H1 (cell line): ENCODE data around the gene SYT17. TPM values are rescaled to one million over a fixed set of nuclear protein-coding genes. Genes with fewer than 3 reads are reported as not detected.

Experiments
- ASH2L ChIP-seq: fragments of 200-600, 300-600 bp; sonication (generic); IDR thresholded peaks from one replicate; pipeline ENCODE4 v1.7.1; 2017; ENCODE audit warnings: low read length
- CBX5 ChIP-seq: fragments of 300-800, 300-1000 bp; sonication (generic); IDR thresholded peaks from 2 replicates; pipeline ENCODE4 v1.7.1; 2016; ENCODE audit warnings: antibody characterized with exemption, low read length, low read depth
- CBX8 ChIP-seq: fragments of 300-800, 300-1000 bp; sonication (generic); IDR thresholded peaks from 2 replicates; pipeline ENCODE4 v1.7.1; 2016; ENCODE audit warnings: low read depth, low read length, borderline replicate concordance
- CHD2 ChIP-seq: IDR thresholded peaks from 2 replicates; pipeline ENCODE4 v1.6.1; 2012; ENCODE audit warnings: low read length, improper control_type of control experiment
- CHD7 ChIP-seq: fragments of 300-600 bp; sonication (generic); IDR thresholded peaks from 2 replicates; pipeline ENCODE4 v1.7.1; 2012; ENCODE audit warnings: low read length, moderate library complexity, mild to moderate bottlenecking, inconsistent platforms; ENCODE audit not compliant: insufficient replicate concordance
- CREB1 ChIP-seq: IDR thresholded peaks from 2 replicates; pipeline ENCODE4 v1.6.1; 2012; ENCODE audit warnings: inconsistent platforms
- NRF1 ChIP-seq: IDR thresholded peaks from 2 replicates; pipeline ENCODE4 v1.6.1; 2011; ENCODE audit warnings: mild to moderate bottlenecking, low read depth, low read length, improper control_type of control experiment
- SIN3A ChIP-seq, 2 experiments: IDR thresholded peaks in 1 of 2; conservative IDR thresholded peaks in 1 of 2; 2 replicates each; pipeline ENCODE4 v1.6.1; 2011 to 2012; ENCODE audit warnings: low read length in 2 of 2, improper control_type of control experiment in 1 of 2, low read depth in 1 of 2, mild to moderate bottlenecking in 1 of 2
- SP4 ChIP-seq: IDR thresholded peaks from 2 replicates; pipeline ENCODE4 v1.6.1; 2012; ENCODE audit warnings: low read length, inconsistent platforms
- SRF ChIP-seq: IDR thresholded peaks from 2 replicates; pipeline ENCODE4 v1.6.1; 2011; ENCODE audit warnings: mild to moderate bottlenecking, low read depth, low read length, moderate library complexity
- TAF1 ChIP-seq: IDR thresholded peaks from 2 replicates; pipeline ENCODE4 v1.6.1; 2011; ENCODE audit warnings: mild to moderate bottlenecking, low read depth, low read length
- YY1 ChIP-seq: IDR thresholded peaks from 2 replicates; pipeline ENCODE4 v1.6.1; 2011; ENCODE audit warnings: low read depth, mild to moderate bottlenecking, low read length
- polyA plus RNA-seq, 7 experiments: library from polyadenylated mRNA; depleted of rRNA in 3 of 7; stranded (reverse) in 5 of 7; unstranded in 2 of 7; fragments of >200 nt in 5 of 7; fragments of 200-250 nt in 2 of 7; gene quantifications; 1 replicate in 5 of 7; 2 replicates in 1 of 7; 4 replicates in 1 of 7; pipeline versions ENCODE4 v1.2.1 to v1.2.3, GENCODE V29; 2011 to 2013; ENCODE audit warnings: missing spikeins in 2 of 7, mixed read lengths in 2 of 7
- total RNA-seq: library from RNA; stranded (reverse); fragmentation: NEBNext Ultra II Directional; extraction: Animal tissue kit (Norgen Biotek cat#: 25700); gene quantifications from 2 replicates; pipeline ENCODE4 v1.2.1, GENCODE V29; 2021

SYT17 gene
- total and polyA plus RNA-seq, 2 of the 8 experiments (the other 6 are each of a cell fraction or from before 2014, with no cell fraction given): 5.8 to 18.1 TPM

- TF ChIP-seq CHD7 (no peak), SRF (no peak), CBX5 (no peak), CHD2 (no peak), TAF1 (no peak), SIN3A (conservative IDR thresholded peaks at IDR 0.05 in 1 of 2, IDR thresholded peaks at IDR 0.05 in 1 of 2; ENCODE audit: low read depth in 1 of 2, low read length in 2 of 2) (no peak), CBX8 (no peak), CREB1 (no peak), NRF1 (no peak), SP4 (no peak), ASH2L (no peak), YY1 (no peak)
- TF ChIP-seq, all 59 proteins: peak for 0
Observed at GRCh38 chr16:19128454-19129200, 39.4 kb upstream of the SYT17 start (continued).
